NCI-H2227 treated with DMSO at 0.1 percent for 48 hours (cell line): Measurements from ENCODE around the gene SND1.
"Not testable (repeated sequence)": the region's sequence is repeated elsewhere in the genome, so short reads cannot be mapped to it uniquely, and the experiment has no call there.

ENCODE experiments used
- DNase-seq: peaks from one replicate; lab custom pipeline; 2025; lab: John Stamatoyannopoulos, UW

SND1 gene

DNA sequence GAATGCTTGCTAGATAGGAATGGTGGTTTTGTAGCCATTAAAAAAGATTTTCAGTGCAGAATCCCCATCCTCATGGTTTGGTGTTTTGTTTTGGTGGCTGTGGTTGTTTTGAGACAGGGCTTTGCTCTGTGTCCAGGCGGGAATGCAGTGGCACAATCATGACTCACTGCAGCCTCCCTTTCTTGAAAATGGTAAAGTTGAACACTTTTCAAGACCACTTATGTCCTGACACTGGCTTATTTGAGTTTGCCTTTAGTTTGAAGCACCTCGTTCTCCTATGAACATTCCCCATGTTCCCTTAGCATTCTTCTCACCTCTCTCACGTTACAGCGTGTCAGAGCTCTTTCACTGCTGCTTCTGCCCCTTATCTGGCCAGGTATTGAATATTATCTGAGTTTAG, 239.2 kb downstream of the SND1 start:
- no peak for DNase-seq

DNA sequence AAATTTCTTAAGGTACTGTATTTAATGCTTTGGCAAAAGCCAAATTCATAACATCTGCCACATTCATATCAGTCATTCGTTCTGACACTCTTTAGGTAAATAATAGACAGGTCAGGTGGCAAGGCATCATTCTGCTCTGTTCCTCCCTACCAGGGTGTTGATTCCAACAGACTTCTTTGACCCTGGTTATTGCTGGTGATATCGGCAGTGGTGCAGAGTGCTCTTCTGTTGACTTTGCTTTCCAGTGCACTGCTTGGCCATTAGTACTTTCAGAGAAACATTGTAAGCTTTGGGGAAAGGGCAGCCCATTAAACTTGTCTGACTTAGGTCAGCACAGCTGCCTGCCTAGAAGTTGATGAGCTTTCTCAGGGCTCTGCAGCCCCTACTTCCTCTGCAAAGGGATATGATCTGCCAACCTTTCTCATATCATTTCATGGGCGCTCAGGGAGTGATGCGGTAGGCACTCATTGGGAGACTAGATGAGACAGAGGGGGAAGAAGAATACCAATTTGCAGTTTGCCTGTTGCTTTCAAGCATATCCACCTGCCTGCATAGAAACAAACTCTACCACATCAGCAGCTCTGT, 240.0 kb downstream of the SND1 start:
- DNase-seq: no peak

DNA sequence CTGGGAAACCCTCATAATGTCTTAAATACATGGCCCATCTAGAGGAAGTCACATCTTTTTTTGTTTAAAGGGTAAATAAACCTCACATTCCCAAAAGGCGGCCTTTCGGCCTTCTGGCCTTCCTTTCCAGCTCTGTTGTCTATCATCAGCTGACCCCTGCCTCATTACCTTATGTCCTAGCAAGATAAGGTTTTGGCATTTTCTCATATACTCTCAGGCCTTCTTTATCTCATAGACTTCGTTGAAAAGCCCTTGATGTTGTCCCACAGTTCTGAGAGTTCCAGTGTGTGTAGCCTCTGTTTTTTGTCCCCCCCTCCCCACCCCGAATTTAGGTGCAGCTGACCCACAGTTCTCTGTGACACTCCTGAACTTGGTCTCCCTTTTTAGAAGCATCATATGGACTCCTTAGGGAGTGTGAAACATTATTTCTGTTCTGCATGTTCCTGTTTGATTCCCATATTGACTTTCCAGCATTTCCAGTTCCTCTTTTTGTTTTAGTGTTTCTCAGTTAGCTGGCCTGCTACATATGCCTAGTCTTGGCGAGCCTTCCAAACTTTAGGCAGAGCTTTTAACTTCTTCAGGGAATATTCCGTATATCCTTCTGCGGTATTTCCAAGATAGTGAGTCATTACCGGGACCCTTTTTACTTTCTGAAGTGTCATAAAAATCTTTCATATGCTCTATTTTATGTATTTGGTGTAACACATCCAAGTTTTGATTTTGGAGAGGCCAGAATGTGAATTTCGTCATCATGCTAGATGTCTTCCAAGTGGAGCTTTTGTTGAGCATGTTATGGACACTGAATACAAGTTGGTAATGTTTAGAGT, 240.7 kb downstream of the SND1 start:
- DNase-seq: no peak

DNA sequence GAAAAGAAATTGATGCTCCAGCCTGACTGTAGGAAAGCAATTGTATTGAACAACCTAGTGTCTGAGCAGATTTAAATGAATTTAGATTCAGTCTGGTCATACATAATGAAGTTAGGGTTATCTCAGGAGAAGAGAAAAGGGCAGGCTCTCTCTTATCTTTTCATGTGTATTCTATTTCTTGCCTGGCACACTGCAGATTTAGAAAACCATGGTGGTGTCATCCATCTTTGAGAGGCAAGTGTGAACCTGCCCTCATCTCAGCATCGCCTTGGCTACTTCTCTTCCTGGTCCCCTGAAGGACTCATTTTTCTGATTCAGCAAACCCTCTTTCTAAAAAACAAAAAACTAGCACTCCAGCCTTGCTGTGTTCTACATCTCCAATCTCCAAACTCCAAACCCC, 241.6 kb downstream of the SND1 start:
- no peak for DNase-seq

DNA sequence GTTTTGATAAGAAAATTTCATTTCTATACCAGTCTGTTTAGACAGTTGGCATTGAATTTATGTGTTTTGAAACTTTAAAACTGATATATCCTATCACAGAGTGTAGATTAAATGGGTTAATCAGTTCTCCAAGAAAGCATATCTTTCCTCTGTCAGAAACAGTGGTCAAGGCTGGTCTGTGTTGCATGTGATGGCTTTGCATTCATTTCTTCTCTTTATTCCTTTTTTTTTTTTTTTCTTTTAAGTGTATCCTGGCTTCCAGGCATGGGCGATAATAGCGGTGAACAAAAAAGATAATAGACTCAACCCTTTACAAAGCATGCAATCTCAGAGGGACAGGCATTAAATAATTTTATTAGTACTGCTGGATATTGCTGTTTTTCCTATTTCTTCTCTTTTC, 242.6 kb downstream of the SND1 start:
- no peak for DNase-seq

DNA sequence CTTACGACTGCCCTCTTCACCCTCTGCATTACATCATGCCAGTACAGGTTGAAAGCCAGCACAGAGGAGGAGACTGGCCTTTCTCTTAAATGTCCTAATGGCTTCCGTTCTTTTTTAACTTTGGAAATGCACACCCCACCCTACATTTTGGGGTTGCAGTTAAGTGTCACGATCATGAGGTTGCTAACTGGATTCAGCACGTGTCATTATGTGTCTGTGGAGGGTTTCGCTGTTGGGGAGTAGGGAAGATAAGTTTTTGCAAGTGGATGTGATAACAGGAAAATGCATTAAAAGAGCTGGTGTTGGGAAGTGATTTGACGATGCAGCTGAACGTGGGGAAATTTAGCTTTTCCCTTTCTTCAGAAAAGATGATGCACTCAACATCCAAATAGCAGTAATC, 243.4 kb downstream of the SND1 start:
- DNase-seq: no peak

DNA sequence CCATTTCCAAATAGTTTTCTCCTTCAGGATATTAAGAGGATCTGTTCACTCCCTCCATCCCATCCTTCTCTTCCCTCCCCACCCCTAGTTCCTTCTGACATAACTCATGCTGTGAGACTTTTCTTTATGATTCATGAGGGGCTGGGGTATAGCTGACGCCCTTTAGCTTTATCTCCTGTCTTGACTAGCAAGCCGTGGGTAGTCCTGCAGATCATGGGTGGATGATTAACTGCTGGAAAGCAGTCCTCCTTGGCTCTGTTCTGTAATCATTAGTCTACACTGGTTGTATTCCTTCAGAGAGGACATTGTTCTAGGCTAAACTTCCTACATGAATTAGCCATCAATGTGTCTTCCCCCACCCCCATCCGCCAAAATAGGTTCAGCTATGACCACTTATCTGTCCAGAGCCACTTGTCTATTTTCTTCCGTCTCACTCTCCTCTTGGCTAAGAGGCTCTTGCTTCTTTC, 243.9 kb downstream of the SND1 start:
- DNase-seq: no peak

DNA sequence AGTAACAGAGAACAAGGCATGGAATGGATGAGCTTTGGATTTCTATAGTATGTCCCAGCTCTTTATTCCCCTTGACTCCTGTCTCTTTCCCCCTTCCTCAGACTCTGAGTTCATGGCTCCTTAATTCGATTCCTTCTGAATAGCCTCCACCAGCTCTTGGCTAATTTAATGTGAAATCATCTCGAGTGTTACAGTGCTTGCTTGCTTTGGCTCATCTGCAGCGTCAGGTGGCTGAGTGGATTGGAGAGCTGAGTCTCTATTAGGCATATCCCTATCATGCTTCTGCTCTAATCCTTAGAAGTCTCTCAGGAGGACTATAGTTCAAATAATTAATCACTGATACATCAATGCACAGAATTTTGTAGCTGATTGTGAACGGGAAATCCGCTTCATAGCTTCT, 244.7 kb downstream of the SND1 start:
- no peak for DNase-seq

DNA sequence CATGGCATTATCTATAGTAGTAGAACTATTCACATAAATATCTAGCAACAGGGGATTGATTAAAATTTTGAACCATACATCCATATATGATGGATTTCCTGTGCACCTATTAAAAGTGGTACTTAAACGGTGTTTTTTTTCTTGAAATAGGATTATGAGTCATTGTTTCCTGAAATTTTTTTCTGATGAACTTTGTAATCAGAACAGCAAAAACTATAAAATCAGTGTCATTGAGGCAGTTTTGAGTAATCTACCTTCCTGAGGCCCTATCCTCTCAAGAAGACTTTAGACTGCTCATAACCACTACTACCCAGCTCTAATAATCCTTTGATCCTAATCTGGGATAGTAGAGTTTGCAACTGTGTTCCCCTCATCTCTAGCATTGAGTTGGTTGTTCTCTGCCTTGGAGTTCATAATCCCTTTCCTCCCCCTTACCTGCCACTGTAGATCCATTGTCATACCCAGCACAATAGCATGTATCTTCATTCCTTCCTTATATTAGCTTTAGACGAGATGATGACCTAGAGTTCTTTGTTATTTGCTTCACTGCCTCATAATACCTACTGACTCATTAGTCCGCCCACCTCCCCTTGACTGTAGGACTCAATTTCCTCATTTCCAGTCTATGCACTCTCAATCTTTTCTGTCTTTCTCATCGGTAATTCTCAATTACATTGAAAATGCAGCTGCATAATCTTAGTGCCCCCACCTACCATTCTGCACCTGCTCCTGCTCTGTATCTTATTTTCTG, 245.9 kb downstream of the SND1 start:
- no peak for DNase-seq

DNA sequence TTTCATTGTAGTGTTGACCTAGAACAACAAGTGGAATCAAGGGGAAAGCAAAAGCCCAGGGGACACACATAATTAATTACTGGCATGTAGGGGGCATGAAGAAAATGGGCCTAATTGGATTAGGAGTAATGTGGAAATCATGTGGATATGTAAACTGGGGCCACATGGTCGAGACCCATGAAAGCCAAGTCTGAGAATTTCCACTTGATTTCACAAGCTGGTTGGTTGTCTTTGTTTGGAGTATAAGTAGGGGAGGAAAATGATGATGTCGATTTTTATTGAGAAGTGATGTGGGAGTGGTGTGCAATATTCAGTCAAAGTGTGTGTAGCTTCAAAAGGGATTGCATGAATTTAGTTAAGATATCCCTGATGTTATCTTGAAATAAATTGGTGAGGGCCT, 247.4 kb downstream of the SND1 start:
- no peak for DNase-seq

DNA sequence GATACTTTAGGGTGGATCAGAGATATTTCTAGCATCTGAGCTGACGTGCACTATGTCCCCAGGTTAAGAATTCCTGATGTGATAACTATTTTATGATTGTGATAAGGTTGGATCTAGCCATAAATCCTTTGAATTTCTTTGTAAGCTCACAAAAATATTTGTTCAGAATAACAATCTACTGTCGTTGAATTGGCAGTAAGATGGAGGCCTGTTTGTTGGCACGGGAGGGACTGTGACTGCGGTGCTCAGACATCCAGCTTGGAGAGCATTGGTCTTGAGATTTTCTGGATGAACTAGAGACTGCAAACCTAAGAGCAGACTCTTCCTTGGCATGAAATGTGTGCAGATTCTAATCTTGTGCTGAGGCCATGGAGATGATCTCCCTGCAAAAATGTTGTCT, 248.1 kb downstream of the SND1 start:
- no peak for DNase-seq

DNA sequence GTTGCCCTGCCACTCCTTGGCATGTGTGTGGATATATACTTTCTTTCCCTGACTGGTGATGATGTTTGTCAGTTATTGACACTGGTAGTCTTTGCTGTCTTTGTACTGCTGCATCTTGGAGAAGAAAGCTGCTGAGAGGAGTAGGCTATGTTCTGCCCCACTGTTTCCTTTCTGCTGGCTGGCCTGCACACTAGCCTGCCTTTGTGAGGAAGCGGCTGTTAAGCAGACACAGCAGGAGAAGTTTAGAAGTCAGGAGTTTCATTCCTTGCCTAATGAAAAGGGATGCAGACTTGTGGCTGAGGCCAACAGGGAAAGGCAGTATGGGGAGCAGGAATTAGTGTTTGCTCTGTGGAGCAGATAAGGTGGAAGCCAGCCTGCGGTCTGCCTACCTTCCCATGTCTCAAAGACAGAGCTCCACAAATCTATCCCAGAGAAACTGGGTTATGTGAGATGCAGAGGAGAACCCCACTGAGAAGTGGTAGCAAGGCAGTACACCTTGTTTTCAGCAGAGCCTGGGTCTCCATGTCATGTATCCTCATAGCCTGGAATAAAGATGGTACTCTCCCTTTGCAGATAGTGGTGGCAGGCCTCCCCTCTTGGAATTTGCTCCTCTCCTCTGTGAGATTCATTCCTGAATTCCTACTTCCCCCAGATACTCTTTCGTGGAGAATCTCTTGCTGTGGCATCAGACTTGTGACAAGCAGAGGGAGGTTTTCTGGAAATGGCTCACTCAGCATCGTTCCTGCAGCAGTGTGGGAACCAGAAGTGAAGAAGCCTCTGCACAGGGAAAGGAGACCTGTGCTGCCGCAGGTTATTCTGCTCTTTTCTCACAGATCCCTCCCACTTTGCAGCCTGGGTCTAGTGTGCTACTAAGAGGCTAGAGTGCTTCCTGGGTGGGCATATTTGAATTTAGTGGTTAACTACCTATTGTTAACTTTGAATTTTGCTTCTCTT, 249.0 kb downstream of the SND1 start:
- no peak for DNase-seq

DNA sequence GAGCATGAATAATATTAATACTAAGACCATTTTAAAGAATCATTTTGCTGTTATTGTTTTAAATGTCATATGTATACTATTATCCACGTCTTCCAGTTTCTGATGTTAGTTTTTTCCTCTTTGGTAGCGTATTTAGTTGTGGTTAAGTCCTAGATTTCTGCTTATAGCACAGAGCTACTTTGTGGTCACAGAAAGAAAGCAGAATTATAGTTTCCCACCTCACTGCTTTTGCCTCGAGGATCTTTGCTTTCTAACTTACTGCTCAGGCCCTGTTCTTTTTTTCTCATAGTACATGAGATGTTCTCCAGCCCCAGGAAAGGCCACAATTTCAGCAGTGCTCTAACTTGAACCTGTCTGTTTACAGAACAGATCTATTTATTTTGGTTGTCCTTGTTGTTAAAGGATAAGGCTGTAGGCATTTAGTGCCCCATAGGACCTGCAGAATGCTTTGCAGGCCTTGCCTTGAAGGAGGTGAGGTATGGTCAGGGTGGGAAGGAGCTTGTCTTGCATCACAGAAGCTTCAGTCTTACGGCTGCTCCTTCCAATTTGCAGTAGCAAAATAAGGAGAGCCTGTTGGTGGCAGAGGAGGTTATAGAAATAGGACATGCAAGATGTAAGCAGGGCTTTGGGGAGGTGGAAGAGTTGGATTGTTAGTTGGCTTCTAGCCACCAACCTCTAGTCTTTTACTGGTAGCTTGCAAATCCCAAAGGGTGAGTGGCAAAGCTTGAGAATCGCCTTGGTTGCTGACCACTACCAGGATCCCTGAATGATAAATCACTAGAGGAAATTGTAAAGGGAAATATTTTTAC, 250.1 kb downstream of the SND1 start:
- no peak for DNase-seq

DNA sequence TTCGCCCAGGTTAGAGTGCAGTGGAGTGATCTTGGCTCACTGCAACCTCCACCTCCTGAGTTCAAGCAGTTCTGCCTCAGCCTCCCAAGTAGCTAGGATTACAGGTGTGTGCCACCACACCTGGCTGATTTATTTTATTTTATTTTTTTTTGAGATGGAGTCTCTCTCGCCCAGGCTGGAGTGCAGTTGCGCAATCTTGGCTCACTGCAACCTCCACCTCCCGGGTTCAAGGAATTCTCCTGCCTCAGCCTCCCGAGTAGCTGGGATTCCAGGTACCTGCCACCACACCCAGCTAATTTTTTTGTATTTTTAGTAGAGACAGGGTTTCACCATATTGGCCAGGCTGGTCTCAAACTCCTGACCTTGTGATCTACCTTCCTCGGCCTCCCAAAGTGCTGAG, 250.8 kb downstream of the SND1 start:
- not testable (repeated sequence) for DNase-seq

DNA sequence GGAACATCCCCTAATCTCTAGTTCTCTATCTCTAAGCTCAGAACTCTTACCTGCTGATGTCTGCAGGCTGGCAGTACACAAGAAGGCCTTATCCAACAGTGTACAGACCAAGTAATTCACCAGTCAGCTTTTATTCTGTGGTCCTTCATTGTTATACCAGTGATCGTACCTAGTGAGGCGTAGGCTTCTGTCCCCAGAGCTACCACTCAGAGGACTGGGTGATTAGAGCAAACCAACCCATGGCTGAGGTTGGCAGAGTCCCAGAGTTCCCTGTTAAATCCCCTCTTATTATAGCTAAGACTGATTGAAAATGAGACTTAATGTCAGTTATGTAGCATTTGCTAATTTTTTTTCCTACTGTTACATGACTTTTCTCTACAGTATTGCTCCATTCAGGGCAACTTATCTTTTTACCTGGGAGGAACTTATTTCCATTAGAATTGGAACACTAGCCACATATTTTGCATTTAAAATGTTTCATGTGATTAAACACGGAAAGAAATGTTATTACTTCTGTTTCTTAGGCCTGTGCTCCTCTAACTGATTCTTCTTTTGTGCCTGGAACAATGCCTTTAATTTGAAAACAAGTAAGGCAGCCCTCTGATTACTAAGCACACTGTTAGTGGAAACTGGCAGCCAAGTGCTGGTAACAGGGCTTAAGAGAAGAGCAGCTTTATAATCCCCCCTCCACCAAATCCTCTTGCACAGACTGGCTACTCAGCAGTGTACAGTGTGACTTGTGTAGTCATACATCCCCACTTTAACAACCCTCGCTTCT, 252.1 kb downstream of the SND1 start:
- no peak for DNase-seq

DNA sequence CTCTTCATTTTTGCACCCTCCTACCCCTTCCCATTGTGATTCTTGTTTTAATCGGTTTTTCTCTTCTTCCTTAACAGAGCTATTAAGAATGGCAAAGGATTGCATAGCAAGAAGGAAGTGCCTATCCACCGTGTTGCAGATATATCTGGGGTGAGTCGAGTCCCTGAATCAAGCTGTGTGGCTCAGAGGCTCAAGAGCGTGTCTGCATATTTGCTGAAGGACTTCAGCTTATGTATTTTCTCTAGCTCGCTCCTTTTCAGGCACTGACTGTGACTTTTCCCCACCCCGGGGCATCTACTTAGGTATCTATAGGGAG, 252.6 kb downstream of the SND1 start:
- no peak for DNase-seq

DNA sequence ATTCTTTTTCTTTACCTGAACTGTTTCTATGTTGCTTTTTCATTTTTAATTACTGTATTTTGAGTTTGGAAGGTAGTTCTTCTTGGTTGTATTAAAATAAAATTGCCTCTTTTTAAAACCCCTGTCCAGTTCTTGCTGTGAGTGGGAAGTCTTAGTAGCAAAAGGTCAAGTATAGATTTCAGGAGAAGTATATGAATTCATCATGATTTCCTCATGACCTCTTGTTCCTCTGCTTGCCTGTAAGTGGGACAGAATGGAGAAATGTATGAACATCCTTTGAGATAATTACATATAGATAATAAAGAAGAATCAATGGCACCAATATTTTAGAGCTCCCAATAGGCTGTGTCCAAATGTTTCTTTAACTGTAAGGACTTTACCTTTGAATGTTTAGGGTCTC, 253.0 kb downstream of the SND1 start:
- no peak for DNase-seq

DNA sequence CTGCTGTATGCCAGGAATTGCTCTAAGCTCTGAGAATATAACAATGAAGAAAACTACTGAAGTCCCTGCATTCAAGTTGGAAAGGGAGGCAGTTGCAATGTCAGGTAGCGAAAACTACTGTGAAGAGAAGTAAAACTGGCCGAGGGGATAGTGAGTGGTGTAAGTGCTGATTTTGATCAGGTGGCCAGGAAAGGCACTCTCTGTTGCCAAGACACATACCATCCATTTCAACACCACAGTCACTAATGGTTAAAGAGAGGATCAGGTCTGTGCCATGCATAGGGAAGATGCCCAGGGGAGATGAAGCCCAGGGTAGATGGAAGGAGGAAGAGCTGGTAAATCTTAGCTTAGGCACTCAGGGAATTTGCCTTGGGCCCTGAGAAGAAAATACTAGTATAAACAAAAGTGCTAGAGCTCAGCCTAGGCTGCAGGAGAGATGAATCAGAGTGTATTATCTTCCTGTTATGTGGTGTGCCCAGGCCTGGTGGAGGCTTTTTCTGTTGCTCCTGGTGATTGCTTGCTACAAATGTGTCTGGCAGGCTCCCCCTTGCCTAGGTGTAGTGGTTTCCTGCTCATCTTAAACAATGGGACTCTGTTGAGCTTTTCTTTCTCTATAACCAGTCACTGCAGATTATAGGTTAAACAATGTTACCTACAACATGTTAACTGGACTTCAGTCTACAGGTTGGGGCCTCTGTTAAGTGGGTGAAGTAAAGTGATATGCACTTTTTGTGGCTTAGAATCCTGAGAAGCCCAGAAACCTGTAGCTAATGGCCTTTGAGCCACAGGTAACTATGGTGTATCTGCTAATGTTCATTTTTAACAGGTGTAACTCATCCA, 253.7 kb downstream of the SND1 start:
- no peak for DNase-seq
